ENCODE data around the gene ARHGAP15.

DNA sequence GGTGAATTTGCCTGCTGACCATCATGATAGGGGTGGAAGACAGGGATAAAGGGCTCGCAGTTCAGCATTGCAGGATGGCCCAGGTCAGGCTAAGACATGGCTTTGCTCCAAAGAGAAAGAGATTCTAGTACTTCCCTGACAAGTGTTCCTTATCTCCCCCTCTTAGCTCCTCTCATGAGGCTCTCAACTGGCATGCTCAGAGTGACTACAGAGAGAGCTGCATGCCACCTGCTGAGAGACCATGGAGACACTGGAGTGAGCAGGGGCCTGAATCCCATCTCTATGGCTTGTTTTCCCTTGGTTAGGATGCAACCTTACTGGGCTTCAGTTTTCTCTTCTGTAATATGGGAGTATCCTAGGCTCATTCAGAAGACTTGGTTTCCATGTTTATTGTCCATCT is 94.3 kb downstream of the ARHGAP15 start:
- TF ChIP-seq CTCF (IDR thresholded peaks at IDR 0.05) (no peak), POLR2A (IDR thresholded peaks at IDR 0.05) (no peak)

Measured in adrenal gland (tissue), 5 donors.